Measurements from ENCODE around the gene COL27A1. TPM values are rescaled to one million over a fixed set of nuclear protein-coding genes. Genes with fewer than 3 reads are reported as not detected.

COL27A1 gene
- total and polyA plus RNA-seq, 9 of the 15 experiments (the other 6 are each of a cell fraction or from before 2014, with no cell fraction given), result 0.07 TPM; not detected in 8

GRCh38 chr9:114155995-114156656, 789 bp downstream of the COL27A1 start:
- intact Hi-C loops (cut with micrococcal nuclease), result loop anchor here (2.0 to 5.0 kb wide), 3 partner anchors 49 to 135 kb away; no protein-coding TSS in a partner anchor
- no peaks in the 10 kb centered on the region for H3K9me1 ChIP-seq (ENCODE audit: control insufficient read depth, insufficient read depth, low read length)
- FAIRE-seq (no peak), ATAC-seq (no peak), DNase-seq (ENCODE audit: extremely low read depth in 1 of 4, low spot score in 3 of 4) (no peak)
- peaks cover 0 to 16% of the 10 kb centered on the region in 2 experiments; a peak in 2 of 5 replicates for H3K4me1 ChIP-seq (replicated peaks in 1 of 2; ENCODE audit: control insufficient read depth in 2 of 2, insufficient read depth in 2 of 2, low read length in 2 of 2)
- H3K9me3 ChIP-seq (replicated peaks; ENCODE audit: control insufficient read depth, insufficient read depth, low read depth, low read length), result no peaks in the 10 kb centered on the region
- WGBS (ENCODE audit: insufficient coverage, low coverage, missing lambda C conversion rate), result 5% methylated on average over 15 of the region's 57 CpGs
- TF ChIP-seq TCF7L2 (IDR thresholded peaks at IDR 0.05; ENCODE audit: low read depth, low read length) (no peak), MCM7 (IDR thresholded peaks at IDR 0.05) (no peak), E2F5 (CRISPR knock-in tag; IDR thresholded peaks at IDR 0.05) (no peak), E4F1 (CRISPR knock-in tag; IDR thresholded peaks at IDR 0.05; ENCODE audit: borderline replicate concordance) (no peak), ZFP91 (CRISPR knock-in tag; IDR thresholded peaks at IDR 0.05) (no peak), ZKSCAN8 (CRISPR knock-in tag; IDR thresholded peaks at IDR 0.05) (no peak), XRCC5 (IDR thresholded peaks at IDR 0.05; ENCODE audit: low read depth, low read length) (no peak), TFAM (CRISPR knock-in tag; conservative IDR thresholded peaks at IDR 0.05) (no peak)
- ChIA-PET POLR2A (no interaction called here), CTCF (ENCODE audit: low intra/inter-chr PET ratio) (interaction anchor here (1.6 kb wide), 1 partner anchor 135 kb away, joined by 10 read pairs; no protein-coding TSS in a partner anchor)
- peaks cover 3 to 56% of the 10 kb centered on the region in 2 experiments; a peak in 3 of 5 replicates for H3K27me3 ChIP-seq (ENCODE audit: control insufficient read depth in 2 of 2, insufficient read depth in 2 of 2, low read length in 2 of 2)
- in situ Hi-C loops (cut with MboI), result loop anchor here (10.0 kb wide), 1 partner anchor 129 kb away; no protein-coding TSS in a partner anchor
- H3K9ac ChIP-seq (ENCODE audit: insufficient read depth in 1 of 2, low read depth in 2 of 2, low read length in 2 of 2), result no peak overlapping the region
- H3K36me3 ChIP-seq (ENCODE audit: control insufficient read depth, insufficient read depth, low read length), result no peaks in the 10 kb centered on the region
- peaks cover 4% of the 10 kb centered on the region; the same call in 1 of the 2 replicates for H4K20me1 ChIP-seq (replicated peaks; ENCODE audit: control insufficient read depth, insufficient read depth, low read length)
- H3K4me3 ChIP-seq, result no peak overlapping the region
- BruUV-seq (replicated peaks), result no TSS peak
- no peak overlapping the region for H3K4me2 ChIP-seq (ENCODE audit: insufficient read depth, low read length)
- H2AFZ ChIP-seq (ENCODE audit: low read depth, low read length), result no peak overlapping the region
- no peaks in the 10 kb centered on the region for H3K79me2 ChIP-seq (ENCODE audit: control insufficient read depth, insufficient read depth, low read length)
- no peak overlapping the region for H3K27ac ChIP-seq (ENCODE audit: extremely low read depth, low read depth, low read length)

Measured in K562 (cell line).